ENCODE measurements around the gene CLEC2L. TPM values are rescaled to one million over a fixed set of nuclear protein-coding genes. Genes with fewer than 3 reads are reported as not detected.

Gene CLEC2L
- total RNA-seq, 1 donor from 2014 or later, result 0.38 TPM

- H3K27me3 Mint-ChIP-seq (ENCODE audit: low read depth), result no peaks in the 10 kb centered on the region
- peaks cover 42% of the 10 kb centered on the region for H3K36me3 Mint-ChIP-seq
- no peaks in the 10 kb centered on the region for H3K9me3 Mint-ChIP-seq
- TF ChIP-seq CTCF (IDR thresholded peaks at IDR 0.05; ENCODE audit: unreplicated experiment), result no peak
- H3K27ac Mint-ChIP-seq, result no peak overlapping the region
- peaks cover 3% of the 10 kb centered on the region for H3K4me1 Mint-ChIP-seq
- no peak overlapping the region for H3K4me3 Mint-ChIP-seq
- no peak for DNase-seq (ENCODE audit: low spot score in 2 of 2, unreplicated experiment in 2 of 2)
Observed at GRCh38 chr7:139587535-139587934, 64.0 kb downstream of the CLEC2L start.

- no peak for TF ChIP-seq CTCF (IDR thresholded peaks at IDR 0.05; ENCODE audit: unreplicated experiment)
- Mint-ChIP-seq H3K4me1 (peaks cover 3% of the 10 kb centered on the region), H3K27ac (peak overlapping the region; percentile 67), H3K9me3 (no peaks in the 10 kb centered on the region), H3K36me3 (peaks cover 51% of the 10 kb centered on the region), H3K4me3 (no peak overlapping the region), H3K27me3 (ENCODE audit: low read depth) (no peaks in the 10 kb centered on the region)
- DNase-seq (ENCODE audit: low spot score in 2 of 2, unreplicated experiment in 2 of 2), result no peak
Observed at GRCh38 chr7:139588632-139589031, 65.1 kb downstream of the CLEC2L start.

- H3K27ac Mint-ChIP-seq, result peak overlapping the region; percentile 22
- TF ChIP-seq CTCF (IDR thresholded peaks at IDR 0.05; ENCODE audit: unreplicated experiment), result no peak
- no peaks in the 10 kb centered on the region for H3K27me3 Mint-ChIP-seq (ENCODE audit: low read depth)
- no peak overlapping the region for H3K4me3 Mint-ChIP-seq
- peaks cover 3% of the 10 kb centered on the region for H3K4me1 Mint-ChIP-seq
- H3K36me3 Mint-ChIP-seq, result peaks cover 50% of the 10 kb centered on the region
- H3K9me3 Mint-ChIP-seq, result no peaks in the 10 kb centered on the region
- no peak for DNase-seq (ENCODE audit: low spot score in 2 of 2, unreplicated experiment in 2 of 2)
Observed at GRCh38 chr7:139589474-139589873, 66.0 kb downstream of the CLEC2L start.

- DNase-seq (ENCODE audit: low spot score in 2 of 2, unreplicated experiment in 2 of 2), result no peak
- H3K4me3 Mint-ChIP-seq, result no peak overlapping the region
- H3K4me1 Mint-ChIP-seq, result peaks cover 3% of the 10 kb centered on the region
- no peaks in the 10 kb centered on the region for H3K27me3 Mint-ChIP-seq (ENCODE audit: low read depth)
- TF ChIP-seq CTCF (IDR thresholded peaks at IDR 0.05; ENCODE audit: unreplicated experiment), result no peak
- no peaks in the 10 kb centered on the region for H3K9me3 Mint-ChIP-seq
- peaks cover 52% of the 10 kb centered on the region for H3K36me3 Mint-ChIP-seq
- no peak overlapping the region for H3K27ac Mint-ChIP-seq
Observed at GRCh38 chr7:139591550-139592195, 68.2 kb downstream of the CLEC2L start.

- Mint-ChIP-seq H3K27ac (no peak overlapping the region), H3K27me3 (ENCODE audit: low read depth) (no peaks in the 10 kb centered on the region), H3K36me3 (peaks cover 52% of the 10 kb centered on the region), H3K4me1 (peaks cover 3% of the 10 kb centered on the region), H3K9me3 (no peaks in the 10 kb centered on the region), H3K4me3 (no peak overlapping the region)
- no peak for DNase-seq (ENCODE audit: low spot score in 2 of 2, unreplicated experiment in 2 of 2)
- no peak for TF ChIP-seq CTCF (IDR thresholded peaks at IDR 0.05; ENCODE audit: unreplicated experiment)
Observed at GRCh38 chr7:139592801-139593461, 69.4 kb downstream of the CLEC2L start.

Data from mesothelial cell of epicardium (in vitro differentiated cells).